K562 (cell line): ENCODE results near the gene COL15A1. TPM values are rescaled to one million over a fixed set of nuclear protein-coding genes. Genes with fewer than 3 reads are reported as not detected.

Experiments
- BHLHE40 ChIP-seq: IDR thresholded peaks from 2 replicates; pipeline ENCODE4 v1.6.1; 2011; ENCODE audit warnings: low read length, improper control_type of control experiment
- DPF2 ChIP-seq: fragments of 450-650 bp; IDR thresholded peaks from 2 replicates; pipeline ENCODE4 v1.6.1; 2016
- GATA2 ChIP-seq: sonication (generic); formaldehyde crosslinking; IDR thresholded peaks from 2 replicates; pipeline ENCODE4 v1.4.0; 2020; ENCODE audit warnings: mild to moderate bottlenecking, missing genetic modification reagents
- KHSRP ChIP-seq: fragments of 450-650 bp; IDR thresholded peaks from 2 replicates; pipeline ENCODE4 v1.6.1; 2017
- MTA3 ChIP-seq: fragments of 450-650 bp; formaldehyde crosslinking; IDR thresholded peaks from 2 replicates; pipeline ENCODE4 v1.6.1; 2017; ENCODE audit warnings: mild to moderate bottlenecking, borderline replicate concordance
- SMAD4 ChIP-seq: fragments of 250-450 bp; sonication (Bioruptor Pico); conservative IDR thresholded peaks from 2 replicates; pipeline ENCODE4 v1.8.0; 2021; ENCODE audit warnings: inconsistent platforms, mild to moderate bottlenecking, moderate library complexity
- SP1 ChIP-seq: sonication (generic); formaldehyde crosslinking; IDR thresholded peaks from 2 replicates; pipeline ENCODE4 v1.8.1; 2022; ENCODE audit warnings: mild to moderate bottlenecking, missing genetic modification reagents
- TEAD1 ChIP-seq, 2 experiments: fragments of 450-650 bp in 1 of 2; sonication (generic) in 1 of 2; formaldehyde crosslinking; IDR thresholded peaks; 2 replicates each; pipeline versions ENCODE4 v1.4.0 to v1.8.0; 2020 to 2022; ENCODE audit warnings: mild to moderate bottlenecking in 2 of 2, missing genetic modification reagents in 1 of 2
- THRAP3 ChIP-seq: fragments of 450-650 bp; IDR thresholded peaks from 2 replicates; pipeline ENCODE4 v1.6.1; 2016; ENCODE audit warnings: mild to moderate bottlenecking, inconsistent platforms, borderline replicate concordance
- ZBTB17 ChIP-seq: fragments of 450-650 bp; formaldehyde crosslinking; IDR thresholded peaks from 2 replicates; pipeline ENCODE4 v1.4.0; 2020; ENCODE audit warnings: mild to moderate bottlenecking
- ZFP1 ChIP-seq: fragments of 450-650 bp; formaldehyde crosslinking; IDR thresholded peaks from 2 replicates; pipeline ENCODE4 v1.4.0; 2020; ENCODE audit warnings: mild to moderate bottlenecking, mixed read lengths
- ZFX ChIP-seq: sonication (generic); formaldehyde crosslinking; IDR thresholded peaks from 2 replicates; pipeline ENCODE4 v1.8.0; 2022; ENCODE audit warnings: mild to moderate bottlenecking, missing genetic modification reagents, moderate library complexity
- ZNF766 ChIP-seq: fragments of 200-800 bp; sonication (Bioruptor generic); conservative IDR thresholded peaks from 2 replicates; pipeline ENCODE4 v1.6.1; 2016; ENCODE audit warnings: missing genetic modification characterization, missing compliant biosample characterization
- polyA plus RNA-seq, 8 experiments: library from polyadenylated mRNA; depleted of rRNA in 4 of 8; stranded (reverse) in 5 of 8; unstranded in 3 of 8; fragments of >200 nt; fragmentation: Nextera tagmentation in 2 of 8; fragmentation: Illumina TruSeq in 1 of 8; extraction: Ambion mirVana in 2 of 8; extraction: Trizol in 1 of 8; gene quantifications; 2 replicates each; pipeline versions ENCODE4 v1.2.1 to v1.2.3, GENCODE V29; 2011 to 2014; ENCODE audit warnings: inconsistent platforms in 1 of 8, missing spikeins in 1 of 8
- total RNA-seq, 7 experiments: library from RNA; depleted of rRNA in 6 of 7; stranded (reverse); fragments of >200 nt in 6 of 7; fragmentation: Illumina TruSeq in 2 of 7; extraction: Trizol in 2 of 7; gene quantifications; 2 replicates each; pipeline versions ENCODE4 v1.2.1 to v1.2.3, GENCODE V29; 2011 to 2021; ENCODE audit warnings: low replicate concordance in 1 of 7
- TF ChIP-seq, protein P1 (sequence below): fragments of 450-650 bp; IDR thresholded peaks from 2 replicates; pipeline ENCODE4 v1.7.1; 2018; ENCODE audit warnings: mild to moderate bottlenecking, low read depth; ENCODE audit not compliant: partially characterized antibody
- TF ChIP-seq, protein P2 (sequence below): fragments of 250-450 bp; sonication (Bioruptor Pico); IDR thresholded peaks from 2 replicates; pipeline ENCODE4 v1.5.0; 2020; ENCODE audit warnings: mild to moderate bottlenecking, borderline replicate concordance
- TF ChIP-seq, protein P3 (sequence below): fragments of 250-450 bp; sonication (Bioruptor Pico); IDR thresholded peaks from 2 replicates; pipeline ENCODE4 v1.4.0; 2020

The COL15A1 gene
- total and polyA plus RNA-seq, 9 of the 15 experiments (the other 6 are each of a cell fraction or from before 2014, with no cell fraction given): 0.46 to 5.1 (median 2.6) TPM

DNA sequence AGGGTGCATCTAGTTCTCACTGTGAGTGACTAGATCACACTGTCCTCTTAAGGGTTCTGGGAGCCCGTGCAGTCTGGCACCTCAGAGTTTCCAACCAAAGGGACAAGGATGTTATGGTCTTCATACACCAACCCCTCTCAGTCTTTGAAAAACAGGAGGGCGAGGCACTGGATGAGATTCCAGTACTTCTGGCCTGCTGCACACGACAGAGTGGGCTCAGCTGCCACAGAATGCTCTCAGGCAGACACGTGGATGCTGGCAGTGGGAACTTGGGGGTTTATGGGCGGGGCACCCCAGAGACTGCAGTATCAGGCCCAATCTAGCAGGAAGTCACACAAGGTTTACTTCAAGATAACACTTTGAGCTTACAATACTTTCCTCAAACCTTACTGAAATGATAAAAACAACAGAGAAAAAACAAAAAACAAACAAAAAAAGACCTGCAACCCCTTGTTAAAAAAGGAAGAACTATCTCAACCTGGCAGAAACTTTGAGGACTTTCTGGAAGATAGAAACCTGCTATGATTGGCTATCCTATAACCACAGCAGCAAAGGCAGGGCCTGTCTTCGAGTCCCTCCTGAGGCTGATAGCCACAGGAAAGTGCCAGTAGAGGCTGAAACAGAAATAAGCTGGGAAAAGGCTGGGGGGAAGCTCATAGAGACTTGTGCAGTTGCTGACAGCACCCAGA, 132.9 kb downstream of the COL15A1 start (continued):
- TF ChIP-seq ZBTB17 (CRISPR knock-in tag): peak; percentile 66; the same call in 1 of the 2 replicates
- TF ChIP-seq KHSRP: no peak
- TF ChIP-seq SMAD4 (CRISPR knock-in tag): peak; percentile 78; the same call in 1 of the 2 replicates
- TF ChIP-seq, protein P1, sequence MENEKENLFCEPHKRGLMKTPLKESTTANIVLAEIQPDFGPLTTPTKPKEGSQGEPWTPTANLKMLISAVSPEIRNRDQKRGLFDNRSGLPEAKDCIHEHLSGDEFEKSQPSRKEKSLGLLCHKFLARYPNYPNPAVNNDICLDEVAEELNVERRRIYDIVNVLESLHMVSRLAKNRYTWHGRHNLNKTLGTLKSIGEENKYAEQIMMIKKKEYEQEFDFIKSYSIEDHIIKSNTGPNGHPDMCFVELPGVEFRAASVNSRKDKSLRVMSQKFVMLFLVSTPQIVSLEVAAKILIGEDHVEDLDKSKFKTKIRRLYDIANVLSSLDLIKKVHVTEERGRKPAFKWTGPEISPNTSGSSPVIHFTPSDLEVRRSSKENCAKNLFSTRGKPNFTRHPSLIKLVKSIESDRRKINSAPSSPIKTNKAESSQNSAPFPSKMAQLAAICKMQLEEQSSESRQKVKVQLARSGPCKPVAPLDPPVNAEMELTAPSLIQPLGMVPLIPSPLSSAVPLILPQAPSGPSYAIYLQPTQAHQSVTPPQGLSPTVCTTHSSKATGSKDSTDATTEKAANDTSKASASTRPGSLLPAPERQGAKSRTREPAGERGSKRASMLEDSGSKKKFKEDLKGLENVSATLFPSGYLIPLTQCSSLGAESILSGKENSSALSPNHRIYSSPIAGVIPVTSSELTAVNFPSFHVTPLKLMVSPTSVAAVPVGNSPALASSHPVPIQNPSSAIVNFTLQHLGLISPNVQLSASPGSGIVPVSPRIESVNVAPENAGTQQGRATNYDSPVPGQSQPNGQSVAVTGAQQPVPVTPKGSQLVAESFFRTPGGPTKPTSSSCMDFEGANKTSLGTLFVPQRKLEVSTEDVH: no peak
- no peak for TF ChIP-seq THRAP3
- peak; percentile 56; the same call in 1 of the 2 replicates for TF ChIP-seq MTA3
- TF ChIP-seq ZFP1: no peak
- TF ChIP-seq BHLHE40: peak; percentile 12; the same call in 1 of the 2 replicates
- peak; percentile 74 for TF ChIP-seq GATA2 (CRISPR knock-in tag)
- TF ChIP-seq SP1: no peak
- TF ChIP-seq DPF2: peak; percentile 92
- peak; percentile 17; the same call in 1 of the 2 replicates for TF ChIP-seq ZFX (CRISPR knock-in tag)
- peak; percentile 61 for TF ChIP-seq ZNF766 (CRISPR knock-in tag)
- TF ChIP-seq, protein P2, sequence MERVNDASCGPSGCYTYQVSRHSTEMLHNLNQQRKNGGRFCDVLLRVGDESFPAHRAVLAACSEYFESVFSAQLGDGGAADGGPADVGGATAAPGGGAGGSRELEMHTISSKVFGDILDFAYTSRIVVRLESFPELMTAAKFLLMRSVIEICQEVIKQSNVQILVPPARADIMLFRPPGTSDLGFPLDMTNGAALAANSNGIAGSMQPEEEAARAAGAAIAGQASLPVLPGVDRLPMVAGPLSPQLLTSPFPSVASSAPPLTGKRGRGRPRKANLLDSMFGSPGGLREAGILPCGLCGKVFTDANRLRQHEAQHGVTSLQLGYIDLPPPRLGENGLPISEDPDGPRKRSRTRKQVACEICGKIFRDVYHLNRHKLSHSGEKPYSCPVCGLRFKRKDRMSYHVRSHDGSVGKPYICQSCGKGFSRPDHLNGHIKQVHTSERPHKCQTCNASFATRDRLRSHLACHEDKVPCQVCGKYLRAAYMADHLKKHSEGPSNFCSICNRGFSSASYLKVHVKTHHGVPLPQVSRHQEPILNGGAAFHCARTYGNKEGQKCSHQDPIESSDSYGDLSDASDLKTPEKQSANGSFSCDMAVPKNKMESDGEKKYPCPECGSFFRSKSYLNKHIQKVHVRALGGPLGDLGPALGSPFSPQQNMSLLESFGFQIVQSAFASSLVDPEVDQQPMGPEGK (CRISPR knock-in tag): no peak
- TF ChIP-seq, protein P3, sequence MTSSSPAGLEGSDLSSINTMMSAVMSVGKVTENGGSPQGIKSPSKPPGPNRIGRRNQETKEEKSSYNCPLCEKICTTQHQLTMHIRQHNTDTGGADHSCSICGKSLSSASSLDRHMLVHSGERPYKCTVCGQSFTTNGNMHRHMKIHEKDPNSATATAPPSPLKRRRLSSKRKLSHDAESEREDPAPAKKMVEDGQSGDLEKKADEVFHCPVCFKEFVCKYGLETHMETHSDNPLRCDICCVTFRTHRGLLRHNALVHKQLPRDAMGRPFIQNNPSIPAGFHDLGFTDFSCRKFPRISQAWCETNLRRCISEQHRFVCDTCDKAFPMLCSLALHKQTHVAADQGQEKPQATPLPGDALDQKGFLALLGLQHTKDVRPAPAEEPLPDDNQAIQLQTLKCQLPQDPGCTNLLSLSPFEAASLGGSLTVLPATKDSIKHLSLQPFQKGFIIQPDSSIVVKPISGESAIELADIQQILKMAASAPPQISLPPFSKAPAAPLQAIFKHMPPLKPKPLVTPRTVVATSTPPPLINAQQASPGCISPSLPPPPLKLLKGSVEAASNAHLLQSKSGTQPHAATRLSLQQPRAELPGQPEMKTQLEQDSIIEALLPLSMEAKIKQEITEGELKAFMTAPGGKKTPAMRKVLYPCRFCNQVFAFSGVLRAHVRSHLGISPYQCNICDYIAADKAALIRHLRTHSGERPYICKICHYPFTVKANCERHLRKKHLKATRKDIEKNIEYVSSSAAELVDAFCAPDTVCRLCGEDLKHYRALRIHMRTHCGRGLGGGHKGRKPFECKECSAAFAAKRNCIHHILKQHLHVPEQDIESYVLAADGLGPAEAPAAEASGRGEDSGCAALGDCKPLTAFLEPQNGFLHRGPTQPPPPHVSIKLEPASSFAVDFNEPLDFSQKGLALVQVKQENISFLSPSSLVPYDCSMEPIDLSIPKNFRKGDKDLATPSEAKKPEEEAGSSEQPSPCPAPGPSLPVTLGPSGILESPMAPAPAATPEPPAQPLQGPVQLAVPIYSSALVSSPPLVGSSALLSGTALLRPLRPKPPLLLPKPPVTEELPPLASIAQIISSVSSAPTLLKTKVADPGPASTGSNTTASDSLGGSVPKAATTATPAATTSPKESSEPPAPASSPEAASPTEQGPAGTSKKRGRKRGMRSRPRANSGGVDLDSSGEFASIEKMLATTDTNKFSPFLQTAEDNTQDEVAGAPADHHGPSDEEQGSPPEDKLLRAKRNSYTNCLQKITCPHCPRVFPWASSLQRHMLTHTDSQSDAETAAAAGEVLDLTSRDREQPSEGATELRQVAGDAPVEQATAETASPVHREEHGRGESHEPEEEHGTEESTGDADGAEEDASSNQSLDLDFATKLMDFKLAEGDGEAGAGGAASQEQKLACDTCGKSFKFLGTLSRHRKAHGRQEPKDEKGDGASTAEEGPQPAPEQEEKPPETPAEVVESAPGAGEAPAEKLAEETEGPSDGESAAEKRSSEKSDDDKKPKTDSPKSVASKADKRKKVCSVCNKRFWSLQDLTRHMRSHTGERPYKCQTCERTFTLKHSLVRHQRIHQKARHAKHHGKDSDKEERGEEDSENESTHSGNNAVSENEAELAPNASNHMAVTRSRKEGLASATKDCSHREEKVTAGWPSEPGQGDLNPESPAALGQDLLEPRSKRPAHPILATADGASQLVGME (CRISPR knock-in tag): 0 out of 2 replicates have a peak, but pooled peaks have one; percentile 24
- 0 out of 4 replicates have a peak, but pooled peaks of 1 of the 2 experiments have one; percentile 29 for TF ChIP-seq TEAD1 (CRISPR knock-in tag; IDR thresholded peaks at IDR 0.05)
